Amygdala (tissue), 56 donors: ENCODE data around the gene STRBP.
"Not testable (repeated sequence)": the region's sequence is repeated elsewhere in the genome, so short reads cannot be mapped to it uniquely, and the experiment has no call there.

ENCODE experiments used
- DNase-seq, 56 donors: peaks; one replicate each; lab custom pipeline; 2025; lab: John Stamatoyannopoulos, UW

The STRBP gene

DNA sequence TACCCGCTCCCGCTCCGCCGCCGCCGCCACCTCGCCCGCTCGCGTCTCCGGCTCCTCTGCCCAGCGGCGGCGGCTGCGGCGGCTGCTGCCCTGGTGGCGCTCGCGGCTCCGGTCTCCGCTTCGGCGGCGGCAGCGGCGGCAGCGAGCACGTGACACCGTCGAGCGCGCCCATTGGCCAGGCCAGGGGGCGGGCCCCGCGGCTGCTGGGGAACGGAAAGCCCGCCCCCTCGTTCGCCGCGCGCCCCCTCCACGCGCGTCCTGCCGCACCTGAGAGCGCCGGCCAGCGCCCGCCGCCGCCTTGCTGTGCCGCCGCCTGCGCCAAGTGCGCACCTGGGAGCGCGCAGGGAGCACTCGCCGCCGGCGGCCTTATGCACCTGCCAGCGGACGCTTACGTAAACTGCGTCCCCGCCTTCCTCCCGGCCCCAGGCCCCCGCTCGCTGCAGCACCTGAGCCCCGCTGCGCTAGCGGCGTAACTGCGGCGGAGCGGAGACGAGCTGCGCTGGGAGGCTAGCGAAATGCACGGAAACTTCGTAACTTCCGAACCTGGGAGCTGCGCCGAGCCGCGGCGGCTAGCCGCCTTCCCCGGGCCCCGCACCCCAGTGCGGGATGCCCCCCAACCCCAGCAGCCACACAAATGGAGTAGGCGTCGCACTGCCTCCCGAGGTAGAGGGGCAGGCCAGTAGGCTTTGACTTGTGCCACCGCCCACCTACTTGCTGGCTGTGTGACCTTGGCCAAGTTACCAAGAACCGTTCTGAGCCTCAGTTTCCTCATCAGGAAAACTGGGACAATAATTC lies at the start of gene STRBP:
Gene STRBP, minus strand, starts transcription at position 122 of the 795 bp plus-strand sequence. CDS start 84,452 bp downstream, outside the sequence.
- DNase-seq: peak in 55 of 56 donors; percentile 38 to 93 (median 79)

DNA sequence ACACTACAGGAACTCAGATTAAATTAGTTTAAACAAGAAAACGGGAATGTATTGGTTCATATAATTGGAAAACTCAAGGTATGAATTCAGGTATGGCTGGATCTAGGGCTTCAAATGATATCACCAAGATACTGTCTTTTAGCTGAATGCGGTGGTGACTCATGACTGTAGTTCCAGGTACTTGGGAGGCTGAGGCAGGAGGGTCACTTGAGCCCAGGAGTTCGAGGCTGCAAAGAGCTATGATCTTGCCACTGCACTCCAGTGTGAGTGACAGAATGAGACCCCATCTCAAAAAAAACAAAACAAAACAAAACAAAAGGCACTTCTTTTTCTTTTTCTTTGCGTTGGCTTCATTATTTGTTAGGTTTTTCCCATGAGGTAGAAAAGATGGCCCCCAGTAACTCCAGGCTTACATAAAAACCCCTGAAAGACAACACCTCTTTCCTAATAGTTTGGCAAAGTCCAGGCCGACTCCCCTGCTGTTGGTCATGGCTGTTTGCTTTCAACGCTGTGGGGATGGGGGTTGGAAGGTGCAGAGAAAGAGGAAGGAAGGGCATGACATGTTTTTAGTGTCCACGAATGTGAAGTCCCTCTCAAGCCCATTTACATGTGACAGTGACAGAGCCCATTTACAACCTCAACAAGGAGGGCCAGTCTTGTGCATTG lies 47.8 kb upstream of the STRBP start:
- DNase-seq: peak in 1 of 56 donors; percentile 14

DNA sequence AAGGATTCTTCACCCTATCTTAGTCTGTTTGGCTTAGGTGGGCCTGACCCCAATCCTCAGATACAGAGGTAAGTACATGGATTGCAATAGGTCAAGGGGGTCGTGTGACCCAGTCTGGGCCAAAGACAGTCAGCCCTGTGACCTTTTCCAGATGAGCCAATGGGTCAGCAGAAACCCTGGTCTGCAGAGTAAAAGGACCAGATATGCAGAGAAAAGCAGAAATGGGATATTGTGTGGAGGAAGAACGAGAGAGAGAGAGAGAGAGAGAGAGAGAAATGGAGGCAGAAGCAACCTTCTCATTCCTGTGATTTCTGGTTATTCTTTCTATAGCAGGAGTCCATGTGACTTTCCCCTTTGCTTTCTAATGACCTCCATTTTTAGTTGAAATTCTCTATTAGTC lies 47.2 kb upstream of the STRBP start:
- no peak for DNase-seq

DNA sequence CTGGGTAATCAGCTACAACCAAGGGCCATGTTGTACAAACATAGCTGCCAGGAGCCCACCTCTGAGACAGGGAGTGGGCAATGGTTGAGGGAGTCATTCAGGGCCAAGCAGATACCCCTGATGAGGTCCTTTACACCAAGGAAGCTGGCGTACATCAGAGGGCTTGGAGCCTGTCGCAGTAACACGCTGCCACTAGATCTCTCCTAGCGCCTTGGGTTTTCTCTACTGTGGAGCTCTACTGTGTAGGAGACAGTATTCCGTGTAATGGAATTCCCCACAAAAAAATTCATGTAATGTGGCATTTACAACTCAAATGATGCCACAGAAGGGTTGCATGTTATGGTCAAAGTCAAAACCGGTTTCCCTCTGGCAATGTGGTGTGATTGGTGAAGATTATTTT lies 46.2 kb upstream of the STRBP start:
- no peak for DNase-seq

DNA sequence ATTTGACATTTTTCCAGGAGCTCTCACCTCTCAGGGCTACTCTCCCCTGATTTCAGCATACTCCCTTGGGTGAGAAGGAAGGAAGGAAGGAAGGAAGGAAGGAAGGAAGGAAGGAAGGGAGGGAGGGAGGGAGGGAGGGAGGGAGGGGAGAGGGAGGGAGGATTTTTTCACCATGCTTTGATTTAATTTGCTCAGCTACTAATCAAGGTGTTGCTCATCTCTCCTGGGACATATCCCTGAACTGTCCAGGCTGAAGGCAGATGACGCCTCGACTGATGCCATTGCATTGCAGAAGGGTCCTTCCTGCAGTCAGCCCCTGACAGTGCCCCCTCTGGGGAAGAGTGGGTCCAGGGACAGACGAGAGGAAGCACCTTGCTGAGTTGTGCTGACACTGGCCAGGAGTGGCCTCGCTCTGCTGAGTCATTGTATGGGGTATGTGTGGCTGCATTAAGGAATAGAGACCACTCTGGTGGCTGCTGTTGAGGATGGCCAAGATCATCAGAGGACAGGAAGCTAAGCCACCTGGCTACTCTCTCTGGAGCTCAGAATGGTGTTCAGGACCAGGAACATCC lies 44.0 kb upstream of the STRBP start:
- no peak for DNase-seq

DNA sequence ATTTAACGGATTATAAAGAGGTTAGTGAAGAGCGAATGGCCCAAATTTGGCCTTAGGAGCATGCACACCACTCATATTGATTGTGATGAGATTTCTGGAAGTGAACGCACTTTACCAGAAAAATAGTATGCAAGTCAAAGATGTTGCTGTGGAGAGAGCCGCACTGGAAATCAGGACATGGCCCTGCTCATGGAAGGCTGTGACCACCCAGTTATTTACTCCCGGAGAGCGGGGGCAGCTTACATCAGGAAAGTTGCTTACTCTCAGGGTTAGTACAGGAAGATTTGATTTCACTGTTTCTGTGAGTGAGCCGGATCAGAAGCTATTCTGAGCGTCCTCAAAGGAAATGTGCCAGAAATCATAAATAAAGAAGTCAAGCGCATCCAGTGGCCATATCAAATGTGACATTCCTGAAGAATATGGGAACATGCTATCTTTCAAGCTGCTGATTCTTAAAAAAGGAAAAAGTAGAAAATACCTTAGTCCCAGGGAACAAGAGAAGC lies 42.9 kb upstream of the STRBP start:
- no peak for DNase-seq

DNA sequence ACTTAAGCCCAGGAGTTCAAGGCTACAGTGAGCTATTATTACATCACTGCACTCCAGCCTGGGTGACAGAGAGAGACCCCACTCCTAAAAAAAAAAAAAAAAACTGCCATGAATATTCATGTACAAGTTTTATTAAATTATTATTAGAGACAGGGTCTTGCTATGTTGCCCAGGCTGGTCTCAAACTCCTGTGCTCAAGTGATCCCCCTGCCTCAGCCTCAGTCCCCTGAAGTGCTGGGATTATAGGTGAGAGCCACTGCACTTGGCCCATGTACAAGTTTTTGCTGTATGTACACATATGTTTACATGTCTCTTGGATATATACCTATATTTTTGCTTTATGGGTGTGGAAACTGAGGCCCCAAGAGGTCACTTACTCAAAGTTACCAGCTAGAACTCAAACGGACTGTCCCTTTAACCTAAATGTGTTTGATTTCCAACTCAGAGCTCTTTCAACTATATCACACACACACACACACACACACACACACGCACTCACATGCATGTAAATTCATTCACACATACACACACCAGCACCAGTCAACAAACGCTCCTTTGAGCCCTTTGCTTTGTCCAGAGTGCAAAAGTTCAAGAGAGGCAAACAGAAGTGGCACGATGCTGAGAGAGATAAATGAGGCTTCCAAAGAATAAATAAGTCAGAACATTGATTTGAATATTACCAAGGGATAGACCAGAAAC lies 42.3 kb upstream of the STRBP start:
- DNase-seq: no peak

DNA sequence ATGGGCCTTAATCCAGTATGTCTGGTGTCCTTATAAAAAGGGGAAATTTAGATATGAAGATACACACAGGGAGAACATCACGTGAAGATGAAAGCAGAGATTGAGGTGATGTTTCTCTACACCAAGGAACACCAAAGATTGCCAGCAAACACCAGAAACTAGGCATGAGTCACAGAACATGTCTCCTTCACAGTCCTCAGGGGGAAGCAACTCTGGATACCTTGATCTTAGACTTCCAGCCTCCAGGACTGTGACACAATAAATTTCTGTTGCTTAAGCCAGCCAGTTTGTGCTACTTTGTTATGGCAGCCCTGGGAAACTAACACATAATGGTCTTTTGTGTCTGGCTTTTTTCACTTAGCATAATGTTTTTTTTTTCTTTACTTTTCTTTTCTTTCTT lies 41.2 kb upstream of the STRBP start:
- no peak for DNase-seq

DNA sequence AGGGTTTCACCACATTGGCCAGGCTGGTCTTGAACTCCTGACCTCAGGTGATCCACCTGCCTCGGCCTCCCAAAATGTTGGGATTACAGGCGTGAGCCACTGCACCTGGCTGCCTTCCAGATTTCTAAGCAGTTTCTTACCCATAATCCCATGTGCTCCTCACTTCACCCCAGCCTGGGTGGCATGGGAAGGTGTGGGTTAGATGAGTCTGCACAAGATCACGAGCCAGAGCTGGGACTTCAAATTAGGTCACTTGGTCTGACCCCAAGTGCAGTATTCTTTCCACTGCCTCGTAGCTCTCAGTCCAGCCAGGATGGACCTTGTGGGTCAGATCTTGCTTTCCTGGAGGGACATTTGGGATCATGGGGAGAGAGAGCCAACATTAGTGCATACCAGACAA lies 37.5 kb upstream of the STRBP start:
- no peak for DNase-seq

DNA sequence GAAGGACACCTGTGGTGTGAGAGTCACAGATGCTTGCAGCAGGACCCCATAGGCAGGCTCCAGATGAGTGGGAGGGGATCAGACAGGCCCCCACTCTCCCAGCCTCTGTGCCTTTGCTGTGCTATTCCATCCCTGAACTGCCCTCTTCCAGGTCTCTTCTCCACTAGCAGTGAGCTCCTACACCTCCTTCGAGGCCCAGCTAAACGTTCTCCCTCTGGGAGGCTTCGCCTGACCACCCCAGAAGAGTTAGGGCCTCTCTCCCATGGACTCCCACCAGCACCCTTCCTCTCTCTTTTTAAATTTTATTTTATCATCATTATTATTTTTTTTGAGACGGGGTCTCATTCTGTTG lies 35.9 kb upstream of the STRBP start:
- no peak for DNase-seq

DNA sequence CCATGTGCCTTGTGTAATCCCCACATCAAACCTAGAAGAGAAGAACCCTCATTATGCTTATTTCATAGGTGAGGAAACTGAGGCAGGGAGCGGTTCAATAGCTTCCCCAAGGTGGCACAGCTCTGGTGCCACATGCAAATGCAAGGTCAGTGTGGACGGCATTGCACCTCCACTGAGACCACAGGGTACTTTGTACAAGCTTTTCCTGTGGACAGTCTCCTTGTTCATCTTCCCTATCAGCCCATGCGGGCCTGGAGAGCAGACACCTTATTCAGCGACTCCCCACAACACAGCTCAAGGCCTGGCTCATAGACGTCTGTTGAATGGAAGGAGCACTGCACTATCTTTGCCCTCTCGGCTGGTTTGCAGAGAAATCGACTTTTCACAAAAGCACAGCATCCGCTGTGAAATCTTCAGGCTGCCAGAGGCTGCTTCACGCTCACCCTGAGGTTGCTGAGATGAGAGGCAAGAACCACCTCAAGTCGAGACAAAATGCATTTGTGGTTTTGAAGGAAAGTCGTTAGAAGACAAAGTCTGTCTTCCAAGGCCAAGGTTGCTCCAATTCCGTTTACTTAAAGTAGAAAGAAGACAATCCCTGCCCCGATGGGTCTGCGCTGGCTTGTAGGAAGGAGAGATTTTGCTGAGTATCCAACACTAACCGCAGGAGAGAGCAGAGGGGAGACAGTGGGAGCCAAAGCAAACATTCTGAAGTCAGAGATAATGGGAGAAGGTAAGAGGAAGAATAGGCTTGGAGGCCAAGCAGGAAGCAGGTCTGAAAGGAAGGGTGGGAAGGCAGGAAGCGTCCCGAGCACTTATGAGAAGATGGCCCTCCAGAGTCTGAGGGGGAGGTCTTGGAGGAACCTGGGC lies 34.2 kb upstream of the STRBP start:
- DNase-seq: no peak

DNA sequence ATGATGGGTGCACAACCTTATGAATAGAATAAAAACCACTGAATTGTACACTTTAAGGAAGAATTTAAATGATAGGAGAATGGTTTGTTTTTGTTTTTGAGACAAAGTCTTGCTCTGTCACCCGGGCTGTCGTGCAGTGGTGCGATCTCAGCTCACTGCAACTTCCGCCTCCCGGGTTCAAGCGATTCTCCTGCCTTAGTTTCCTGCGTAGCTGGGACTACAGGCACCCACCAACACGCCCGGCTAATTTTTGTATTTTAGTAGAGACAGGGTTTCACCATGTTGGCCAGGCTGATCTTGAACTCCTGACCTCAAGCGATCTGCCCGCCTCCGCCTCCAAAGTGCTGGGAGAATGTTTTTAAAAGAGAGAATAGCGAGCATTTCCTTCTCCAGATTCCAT lies 33.5 kb upstream of the STRBP start:
- not testable (repeated sequence) for DNase-seq

DNA sequence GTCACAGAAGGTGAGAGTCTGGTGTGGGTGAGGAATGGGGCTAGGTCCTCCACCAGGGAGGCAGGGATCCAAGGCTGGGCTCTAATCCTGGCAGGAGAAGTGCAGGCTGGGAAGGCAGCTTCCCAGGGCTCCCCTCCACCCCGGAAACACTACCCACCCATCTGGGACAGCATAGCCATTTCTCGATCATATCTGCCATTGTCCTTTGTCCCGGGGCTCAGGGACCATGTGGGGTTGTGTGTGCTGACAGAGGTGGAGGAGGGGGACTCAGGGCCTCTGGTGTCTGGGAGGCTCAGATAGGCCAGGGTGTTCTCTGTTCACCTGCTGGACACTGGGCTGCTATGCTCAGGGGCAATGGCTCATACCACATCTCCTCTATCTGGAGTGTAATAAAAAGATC lies 32.2 kb upstream of the STRBP start:
- no peak for DNase-seq

DNA sequence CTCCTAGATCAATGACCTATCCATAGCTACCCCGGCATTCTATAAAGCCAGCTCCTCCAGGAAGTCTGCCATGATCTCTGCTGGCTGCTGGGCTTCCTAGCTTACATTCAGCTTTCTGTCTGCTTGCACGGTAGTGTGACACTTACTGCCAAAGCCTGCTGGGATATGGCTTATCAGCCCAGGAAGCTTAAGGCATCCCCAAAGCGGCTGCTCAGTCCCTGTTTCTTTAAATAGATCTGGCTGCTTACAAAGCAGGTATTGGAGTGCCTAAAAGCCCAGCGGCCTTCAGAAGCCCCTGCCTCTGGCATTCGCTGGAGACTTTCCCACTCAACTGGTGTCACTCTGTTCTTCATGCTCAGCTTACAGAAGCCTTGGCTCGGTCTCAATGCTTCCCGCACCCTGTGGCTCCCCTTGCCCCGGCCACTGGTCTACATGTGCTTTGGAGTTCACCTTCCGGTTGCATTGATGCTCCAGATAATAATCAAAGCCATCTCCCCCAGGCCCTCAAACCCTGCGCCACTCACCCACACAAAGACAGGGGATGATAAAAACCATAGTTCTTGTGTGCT lies 31.3 kb upstream of the STRBP start:
- DNase-seq: no peak

DNA sequence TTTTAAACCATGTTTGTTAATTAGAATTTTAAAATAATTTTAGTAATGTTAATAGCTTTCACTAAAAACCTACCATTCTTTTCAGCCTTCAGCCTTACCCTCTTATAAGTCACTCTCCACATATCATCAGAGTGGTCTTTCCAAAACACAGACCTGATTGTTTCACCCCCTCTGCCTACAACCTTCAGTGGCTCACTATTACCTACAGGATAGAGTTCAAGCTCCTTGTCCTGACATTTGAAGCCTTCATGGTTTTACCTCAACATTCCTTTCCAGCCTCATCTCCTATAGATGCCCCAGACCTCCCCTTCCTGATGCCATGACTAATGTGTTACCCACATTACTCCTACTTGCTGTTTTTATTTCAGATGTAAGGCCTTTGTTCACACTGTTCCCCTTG lies 27.8 kb upstream of the STRBP start:
- DNase-seq: no peak

DNA sequence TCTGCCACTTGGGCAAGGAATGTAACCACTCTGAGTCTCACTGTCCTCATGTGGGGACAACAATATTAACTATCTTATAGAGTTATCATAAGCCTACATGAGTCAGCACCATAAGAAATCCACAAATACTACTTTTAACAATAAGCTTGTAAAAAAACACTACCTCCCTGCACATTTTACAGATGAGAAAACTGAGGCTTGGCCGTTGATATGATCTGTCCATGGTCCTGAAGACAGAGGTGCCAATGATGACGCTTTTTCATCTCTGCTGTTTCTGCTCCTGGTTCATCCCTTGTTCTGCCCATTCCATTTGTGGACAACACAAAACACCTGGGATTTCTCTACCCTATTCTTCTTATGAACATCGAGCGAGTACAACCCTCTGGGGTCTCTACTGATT lies 23.4 kb upstream of the STRBP start:
- DNase-seq: no peak

DNA sequence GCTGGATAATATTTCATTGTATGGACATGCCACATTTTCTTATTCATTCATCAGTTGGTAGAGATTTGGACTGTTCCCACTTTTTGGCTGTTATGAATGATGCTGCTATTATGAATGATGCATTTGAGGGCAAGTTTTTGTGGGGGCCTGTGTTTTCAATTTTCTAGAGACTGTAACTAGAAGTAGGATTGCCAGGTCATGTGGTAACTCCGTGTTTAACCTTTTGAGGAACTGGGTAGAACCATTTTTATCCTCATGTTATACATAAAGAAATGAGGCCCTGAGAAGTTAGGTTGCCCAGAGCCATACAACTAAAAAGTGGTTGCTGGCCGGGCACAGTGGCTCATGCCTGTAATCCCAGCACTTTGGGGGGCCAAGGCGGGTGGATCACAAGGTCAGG lies 22.4 kb upstream of the STRBP start:
- DNase-seq: no peak

DNA sequence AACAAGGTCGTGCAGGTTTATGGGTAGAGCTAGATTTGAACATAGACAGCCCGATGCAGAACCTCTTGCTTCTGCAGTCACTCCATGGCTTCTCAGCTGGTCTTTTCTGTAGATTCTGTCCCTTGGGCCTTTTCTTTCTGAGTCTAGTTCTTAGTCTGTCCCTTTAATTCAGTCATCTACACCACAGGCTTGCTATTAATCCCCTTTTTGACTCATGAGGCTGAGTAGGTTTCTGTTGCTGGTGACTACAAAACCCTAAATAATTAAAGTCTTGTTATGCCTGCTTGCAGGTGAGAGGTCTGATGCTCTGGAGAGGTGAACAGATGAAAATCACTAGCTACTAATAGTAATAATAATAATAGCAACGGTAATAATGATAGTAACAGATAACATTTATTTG lies 19.3 kb upstream of the STRBP start:
- no peak for DNase-seq

DNA sequence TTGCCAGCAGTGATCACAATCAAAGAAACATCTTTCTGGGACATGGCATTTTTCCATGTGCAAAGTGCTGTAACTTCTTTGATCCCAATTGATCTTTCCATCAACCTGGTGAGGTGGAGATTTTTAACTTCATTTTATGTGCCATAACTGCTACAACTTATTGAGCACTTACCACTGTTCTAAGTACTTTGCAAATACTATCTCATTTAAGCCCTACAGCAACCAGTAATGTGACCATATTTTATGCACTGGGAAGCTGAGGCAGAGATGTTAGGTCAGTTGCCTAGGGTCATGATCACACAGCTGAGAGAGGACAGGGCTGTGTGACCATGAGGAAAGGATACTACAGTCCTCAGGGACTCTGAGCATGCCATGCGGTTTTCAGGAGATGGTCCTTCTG lies 17.9 kb upstream of the STRBP start:
- no peak for DNase-seq

DNA sequence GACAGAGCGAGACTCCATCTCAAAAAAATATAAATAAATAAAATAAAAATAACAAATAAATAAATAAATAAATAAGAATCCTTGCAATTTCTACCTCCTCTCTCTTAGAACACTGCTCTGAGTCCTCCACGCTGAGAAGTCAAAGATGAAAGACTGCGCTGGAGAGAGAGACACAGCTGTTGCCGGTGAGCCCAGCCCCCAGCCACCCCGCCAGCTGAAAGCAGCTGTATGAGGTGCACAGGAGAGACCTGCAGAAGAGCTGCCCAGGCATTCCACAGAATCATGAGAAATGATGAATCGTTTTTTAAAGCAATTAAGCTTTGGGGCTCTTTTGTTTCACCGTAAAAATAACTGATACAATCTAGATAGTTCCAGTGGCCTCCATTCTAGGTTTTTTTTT lies 16.3 kb upstream of the STRBP start:
- no peak for DNase-seq
